ENCODE results near the gene ZMYND10. TPM values are rescaled to one million over a fixed set of nuclear protein-coding genes. Genes with fewer than 3 reads are reported as not detected.
"Not testable (repeated sequence)": the region's sequence is repeated elsewhere in the genome, so short reads cannot be mapped to it uniquely, and the experiment has no call there.

Gene ZMYND10
- total RNA-seq, 2 donors from 2014 or later, result 0.22 to 1.4 TPM

DNA sequence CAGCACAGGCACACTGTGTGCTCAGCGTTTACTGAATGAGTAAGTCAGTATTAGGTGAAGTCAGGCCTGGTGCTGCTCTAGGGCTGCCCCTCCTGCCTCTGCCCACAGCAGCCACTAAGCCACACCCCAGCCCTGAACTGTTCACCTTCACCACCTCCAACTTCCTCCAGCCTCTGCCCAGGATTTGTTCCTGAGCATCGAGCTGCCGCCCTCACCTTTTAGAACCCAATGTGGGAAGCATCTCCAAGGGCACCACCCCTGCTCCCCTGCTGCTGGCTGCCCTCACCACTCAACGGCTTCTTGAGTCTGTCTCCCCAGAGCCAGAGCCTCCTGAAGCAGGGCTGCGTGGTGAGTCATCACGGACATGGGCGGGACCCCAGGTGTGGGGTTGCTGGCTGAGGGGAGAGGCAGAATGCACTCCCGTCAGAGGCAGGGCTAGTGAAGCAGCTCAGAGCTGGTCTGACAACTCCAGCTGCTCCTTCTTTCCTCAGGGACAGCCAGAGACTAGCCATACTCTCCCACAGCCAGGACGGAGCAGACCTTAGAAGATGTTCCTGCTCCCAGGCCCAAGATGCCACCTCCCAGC is 28.8 kb downstream of the ZMYND10 start:
- peaks cover 59% of the 10 kb centered on the region for H3K36me3 Mint-ChIP-seq (ENCODE audit: low read depth)
- Histone ChIP-seq H3K4me1 (ENCODE audit: control insufficient read depth, insufficient read depth, low read length) (peaks cover 11% of the 10 kb centered on the region), H3K4me3 (ENCODE audit: low read length) (no peak overlapping the region), H3K27ac (ENCODE audit: low read depth, low read length) (no peak overlapping the region), H3K27me3 (ENCODE audit: control insufficient read depth, insufficient read depth, low read length, poor library complexity, severe bottlenecking) (no peaks in the 10 kb centered on the region), H3K9ac (ENCODE audit: extremely low read depth, low read length, poor library complexity, severe bottlenecking) (no peak overlapping the region), H3K36me3 (ENCODE audit: control insufficient read depth, insufficient read depth, low read length) (peaks cover 31% of the 10 kb centered on the region), H3K9me3 (ENCODE audit: control insufficient read depth, low read length) (no peaks in the 10 kb centered on the region)
- TF ChIP-seq, protein P1, sequence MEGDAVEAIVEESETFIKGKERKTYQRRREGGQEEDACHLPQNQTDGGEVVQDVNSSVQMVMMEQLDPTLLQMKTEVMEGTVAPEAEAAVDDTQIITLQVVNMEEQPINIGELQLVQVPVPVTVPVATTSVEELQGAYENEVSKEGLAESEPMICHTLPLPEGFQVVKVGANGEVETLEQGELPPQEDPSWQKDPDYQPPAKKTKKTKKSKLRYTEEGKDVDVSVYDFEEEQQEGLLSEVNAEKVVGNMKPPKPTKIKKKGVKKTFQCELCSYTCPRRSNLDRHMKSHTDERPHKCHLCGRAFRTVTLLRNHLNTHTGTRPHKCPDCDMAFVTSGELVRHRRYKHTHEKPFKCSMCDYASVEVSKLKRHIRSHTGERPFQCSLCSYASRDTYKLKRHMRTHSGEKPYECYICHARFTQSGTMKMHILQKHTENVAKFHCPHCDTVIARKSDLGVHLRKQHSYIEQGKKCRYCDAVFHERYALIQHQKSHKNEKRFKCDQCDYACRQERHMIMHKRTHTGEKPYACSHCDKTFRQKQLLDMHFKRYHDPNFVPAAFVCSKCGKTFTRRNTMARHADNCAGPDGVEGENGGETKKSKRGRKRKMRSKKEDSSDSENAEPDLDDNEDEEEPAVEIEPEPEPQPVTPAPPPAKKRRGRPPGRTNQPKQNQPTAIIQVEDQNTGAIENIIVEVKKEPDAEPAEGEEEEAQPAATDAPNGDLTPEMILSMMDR (conservative IDR thresholded peaks at IDR 0.05), result no peak
- peaks cover 16% of the 10 kb centered on the region for H3K4me1 Mint-ChIP-seq
- no peak overlapping the region for H3K4me3 Mint-ChIP-seq
- peak; percentile 84 for DNase-seq
- peaks cover 16% of the 10 kb centered on the region for H3K9me3 Mint-ChIP-seq
- 82 to 94% methylated on average over 3 to 9 of the region's 9 CpGs for WGBS, 2 experiments (ENCODE audit: insufficient coverage in 1 of 2, insufficient read length in 1 of 2)
- no peak overlapping the region for H3K27ac Mint-ChIP-seq
- no peaks in the 10 kb centered on the region for H3K27me3 Mint-ChIP-seq (ENCODE audit: insufficient read depth)

DNA sequence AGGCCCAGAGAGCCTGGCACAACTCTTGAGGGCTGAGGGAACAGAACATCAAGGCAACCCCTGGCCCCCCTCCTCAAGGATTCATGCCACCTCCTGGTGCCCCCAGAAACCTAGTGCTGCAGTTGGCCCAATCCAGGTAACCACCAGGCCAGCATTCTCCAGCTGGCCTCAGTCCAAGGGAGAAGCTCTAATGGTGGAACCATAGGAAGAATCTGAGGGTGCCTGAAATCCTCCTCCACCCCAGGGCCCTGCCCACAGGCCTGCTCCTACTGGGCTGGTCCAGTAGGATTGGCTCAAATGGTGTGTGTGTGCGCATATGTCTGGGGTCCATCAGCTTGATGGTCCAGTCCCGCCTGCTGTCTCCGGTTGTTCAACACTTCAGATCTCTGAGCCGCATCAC is 30.7 kb downstream of the ZMYND10 start:
- peaks cover 60% of the 10 kb centered on the region for H3K36me3 Mint-ChIP-seq (ENCODE audit: low read depth)
- peaks cover 25% of the 10 kb centered on the region for H3K9me3 Mint-ChIP-seq
- whole genome bisulfite sequencing, 2 experiments (ENCODE audit: insufficient coverage in 1 of 2, insufficient read length in 1 of 2), result 96% methylated on average over 4 of the region's 4 CpGs; no CpG with 5 or more reads in 1 of the 2 experiments

GRCh38 chr3:50314342-50314741 is 31.2 kb downstream of the ZMYND10 start:
- Mint-ChIP-seq H3K4me1 (peaks cover 5% of the 10 kb centered on the region), H3K36me3 (ENCODE audit: low read depth) (peaks cover 59% of the 10 kb centered on the region), H3K27ac (peak overlapping the region; percentile 17), H3K9me3 (peaks cover 29% of the 10 kb centered on the region), H3K4me3 (no peak overlapping the region), H3K27me3 (ENCODE audit: insufficient read depth) (no peaks in the 10 kb centered on the region)
- WGBS, 2 experiments (ENCODE audit: insufficient coverage in 1 of 2, insufficient read length in 1 of 2), result 93 to 100% methylated on average over 2 to 3 of the region's 3 CpGs
- Histone ChIP-seq H3K27me3 (ENCODE audit: control insufficient read depth, insufficient read depth, low read length, poor library complexity, severe bottlenecking) (no peaks in the 10 kb centered on the region), H3K4me1 (ENCODE audit: control insufficient read depth, insufficient read depth, low read length) (no peaks in the 10 kb centered on the region), H3K27ac (ENCODE audit: low read depth, low read length) (peak overlapping the region; percentile 25), H3K36me3 (ENCODE audit: control insufficient read depth, insufficient read depth, low read length) (peaks cover 23% of the 10 kb centered on the region), H3K9ac (ENCODE audit: extremely low read depth, low read length, poor library complexity, severe bottlenecking) (no peak overlapping the region), H3K9me3 (ENCODE audit: control insufficient read depth, low read length) (peaks cover 9% of the 10 kb centered on the region), H3K4me3 (ENCODE audit: low read length) (no peak overlapping the region)
- TF ChIP-seq, protein P1 (conservative IDR thresholded peaks at IDR 0.05), result no peak
- no peak for DNase-seq

More for the DNA sequence above, 30.7 kb downstream of the ZMYND10 start:
- Mint-ChIP-seq H3K27ac (no peak overlapping the region), H3K4me1 (peaks cover 9% of the 10 kb centered on the region), H3K4me3 (no peak overlapping the region), H3K27me3 (ENCODE audit: insufficient read depth) (no peaks in the 10 kb centered on the region)
- peaks cover 4% of the 10 kb centered on the region for H3K9me3 ChIP-seq (ENCODE audit: control insufficient read depth, low read length)
- no peaks in the 10 kb centered on the region for H3K27me3 ChIP-seq (ENCODE audit: control insufficient read depth, insufficient read depth, low read length, poor library complexity, severe bottlenecking)
- peaks cover 28% of the 10 kb centered on the region for H3K36me3 ChIP-seq (ENCODE audit: control insufficient read depth, insufficient read depth, low read length)
- no peak overlapping the region for H3K27ac ChIP-seq (ENCODE audit: low read depth, low read length)
- no peak overlapping the region for H3K4me3 ChIP-seq (ENCODE audit: low read length)
- peaks cover 4% of the 10 kb centered on the region for H3K4me1 ChIP-seq (ENCODE audit: control insufficient read depth, insufficient read depth, low read length)
- no peak overlapping the region for H3K9ac ChIP-seq (ENCODE audit: extremely low read depth, low read length, poor library complexity, severe bottlenecking)
- DNase-seq, result no peak
- TF ChIP-seq, protein P1 (conservative IDR thresholded peaks at IDR 0.05), result no peak

GRCh38 chr3:50312041-50312440 is 33.5 kb downstream of the ZMYND10 start:
- H3K4me1 Mint-ChIP-seq; H3K27me3 ChIP-seq (ENCODE audit: control insufficient read depth, insufficient read depth, low read length, poor library complexity, severe bottlenecking); H3K4me1 ChIP-seq (ENCODE audit: control insufficient read depth, insufficient read depth, low read length); H3K27ac Mint-ChIP-seq; H3K36me3 ChIP-seq (ENCODE audit: control insufficient read depth, insufficient read depth, low read length); H3K9ac ChIP-seq (ENCODE audit: extremely low read depth, low read length, poor library complexity, severe bottlenecking); H3K27ac ChIP-seq (ENCODE audit: low read depth, low read length); H3K27me3 Mint-ChIP-seq (ENCODE audit: insufficient read depth); H3K4me3 ChIP-seq (ENCODE audit: low read length); DNase-seq; H3K4me3 Mint-ChIP-seq: not testable (repeated sequence)
- H3K9me3 ChIP-seq (ENCODE audit: control insufficient read depth, low read length), result peaks cover 20% of the 10 kb centered on the region
- peaks cover 40% of the 10 kb centered on the region for H3K36me3 Mint-ChIP-seq (ENCODE audit: low read depth)
- WGBS, 2 experiments (ENCODE audit: insufficient coverage in 1 of 2, insufficient read length in 1 of 2), result 95 to 100% methylated on average over 3 to 18 of the region's 32 CpGs
- peaks cover 51% of the 10 kb centered on the region for H3K9me3 Mint-ChIP-seq
